ENCODE results near the gene EIF1.

EIF1 gene

GRCh38 chr17:41705271-41705991, 16.7 kb downstream of the EIF1 start:
- no peak for DNase-seq

DNA sequence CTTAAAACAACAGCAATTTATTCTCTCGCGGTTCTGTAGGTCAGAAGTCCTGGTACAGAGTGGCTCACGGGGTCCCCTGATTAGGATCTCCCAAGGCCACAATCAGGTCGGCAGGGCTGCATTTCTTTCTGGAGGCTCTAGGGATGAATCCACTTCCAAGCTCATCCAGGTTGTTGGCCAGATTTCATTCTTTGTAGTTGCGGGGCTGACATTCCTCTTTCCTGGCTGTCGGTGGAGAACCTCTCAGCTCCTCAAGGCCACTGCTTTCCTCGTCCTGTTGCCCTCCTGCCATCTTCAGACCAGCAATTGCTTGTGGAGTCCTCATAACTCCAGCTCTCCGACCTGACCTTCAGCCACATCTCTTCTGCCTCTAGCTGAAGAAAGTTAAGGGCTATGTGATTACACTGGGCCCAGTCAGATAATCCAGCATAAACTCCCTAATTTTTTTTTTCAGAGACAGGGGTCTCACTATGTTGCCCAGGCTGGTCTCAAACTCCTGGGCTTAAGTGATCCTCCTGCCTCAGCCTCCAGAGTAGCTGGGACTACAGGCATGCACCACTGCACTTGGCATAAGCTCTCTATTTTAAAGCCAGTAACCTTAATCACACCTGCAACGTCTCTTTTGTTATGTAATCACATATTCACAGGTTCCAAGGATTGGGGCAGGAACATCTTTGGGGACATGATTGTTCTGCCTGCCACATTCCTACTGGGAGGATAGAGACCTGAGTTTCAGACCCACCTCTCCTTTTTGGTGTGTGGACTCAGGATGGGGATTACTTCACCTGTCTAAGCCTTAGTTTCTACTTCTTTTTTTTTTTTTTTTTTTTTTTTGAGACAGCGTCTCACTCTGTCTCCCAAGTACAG, 19.4 kb downstream of the EIF1 start:
- DNase-seq: no peak

DNA sequence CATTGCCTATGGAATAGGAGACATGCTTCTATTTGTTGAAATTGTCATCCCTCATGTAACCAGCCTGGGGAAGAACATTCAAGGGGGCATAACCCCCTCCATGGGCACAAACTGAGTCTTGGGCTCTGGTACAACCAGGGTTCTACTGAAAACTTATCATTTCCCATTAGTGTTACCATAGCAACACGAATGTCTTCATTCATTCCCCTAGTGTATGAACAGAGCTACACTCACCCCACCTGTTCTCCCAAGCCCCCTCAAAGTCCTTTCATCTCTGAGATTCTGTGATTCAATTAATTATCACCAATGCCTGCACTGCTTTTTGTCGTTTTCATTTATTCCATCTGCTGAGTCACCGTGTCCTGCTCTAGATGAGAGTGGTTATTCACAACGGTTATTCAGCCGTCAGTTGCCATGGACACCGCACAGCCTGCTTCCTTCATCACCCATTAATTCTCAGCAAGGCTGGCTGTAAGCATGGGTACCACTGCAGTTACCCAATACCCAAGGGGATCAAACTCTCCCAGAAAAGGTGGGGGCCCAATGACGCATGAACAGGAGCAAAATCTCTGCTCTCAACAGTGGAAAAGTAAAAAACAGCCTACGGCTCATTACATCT, 21.9 kb downstream of the EIF1 start:
- no peak for DNase-seq

- no peak for DNase-seq
These were observed 23.1 kb downstream of the EIF1 start, which contains the start of gene GAST for GRCh38 chr17:41711669-41712400. GAST (plus strand) TSS chr17:41712331; CDS start chr17:41715437, 3,106 bp downstream.

GRCh38 chr17:41717408-41718286, 29.0 kb downstream of the EIF1 start:
- no peak for DNase-seq

- DNase-seq: no peak
These were observed 29.6 kb downstream of the EIF1 start for GRCh38 chr17:41718287-41718645.

- no peak for DNase-seq
These were observed 33.5 kb downstream of the EIF1 start for GRCh38 chr17:41722231-41722630.

DNA sequence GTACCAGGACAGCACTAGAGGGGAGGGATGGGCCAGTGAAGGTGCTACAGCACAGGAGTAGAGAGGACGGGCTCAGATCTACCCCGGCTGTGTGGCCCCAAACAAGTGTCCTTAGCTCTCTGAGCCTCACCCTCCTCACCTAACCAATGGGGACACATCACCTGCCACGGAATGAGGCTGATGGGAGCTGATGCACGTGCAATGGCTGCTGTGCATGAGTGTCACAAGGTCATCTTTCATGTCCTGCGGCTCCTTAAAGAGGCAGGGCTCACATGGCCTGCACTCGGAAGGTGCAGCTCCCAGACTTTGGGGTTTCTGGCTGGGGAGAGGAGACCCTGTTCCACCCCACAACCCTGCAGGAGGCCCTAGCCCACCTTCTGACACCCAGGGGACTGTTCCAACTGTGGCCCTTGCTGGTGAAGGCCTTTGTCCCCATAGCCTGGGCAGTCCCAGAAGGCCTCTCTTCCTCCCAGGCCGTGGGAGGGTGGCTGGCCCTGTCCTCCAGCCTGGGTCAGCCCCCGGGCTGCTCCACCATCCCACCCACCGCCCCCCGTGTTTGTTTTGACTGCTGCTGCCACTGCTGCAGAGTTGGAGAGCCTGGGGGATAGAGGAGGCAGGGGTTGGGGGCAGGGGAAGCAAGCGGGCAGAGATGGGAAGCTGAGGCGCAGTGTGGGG, 35.3 kb downstream of the EIF1 start:
- DNase-seq: no peak

- no peak for DNase-seq
These were observed 35.9 kb downstream of the EIF1 start for GRCh38 chr17:41724476-41725050.

DNA sequence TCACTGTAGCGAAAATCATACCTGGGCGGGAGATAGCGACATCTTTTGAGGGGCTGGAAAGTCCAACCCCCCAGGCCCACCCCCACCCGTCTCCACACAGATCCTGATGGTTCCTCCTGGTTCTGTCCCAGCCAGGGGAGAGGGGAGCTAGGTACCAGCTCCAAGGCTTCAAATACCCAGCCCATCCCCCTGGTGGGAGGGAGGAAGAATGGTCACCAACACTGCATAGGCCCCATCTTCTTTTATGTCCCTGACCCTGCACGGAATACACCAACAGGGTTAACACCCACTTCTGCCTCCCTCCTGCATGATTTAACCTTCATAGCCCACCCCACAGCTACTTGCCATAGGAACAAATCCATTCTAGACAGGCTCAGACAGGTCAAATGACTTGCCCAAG, 36.4 kb downstream of the EIF1 start:
- no peak for DNase-seq

- no peak for DNase-seq
These were observed 39.4 kb downstream of the EIF1 start for GRCh38 chr17:41728056-41728455.

DNA sequence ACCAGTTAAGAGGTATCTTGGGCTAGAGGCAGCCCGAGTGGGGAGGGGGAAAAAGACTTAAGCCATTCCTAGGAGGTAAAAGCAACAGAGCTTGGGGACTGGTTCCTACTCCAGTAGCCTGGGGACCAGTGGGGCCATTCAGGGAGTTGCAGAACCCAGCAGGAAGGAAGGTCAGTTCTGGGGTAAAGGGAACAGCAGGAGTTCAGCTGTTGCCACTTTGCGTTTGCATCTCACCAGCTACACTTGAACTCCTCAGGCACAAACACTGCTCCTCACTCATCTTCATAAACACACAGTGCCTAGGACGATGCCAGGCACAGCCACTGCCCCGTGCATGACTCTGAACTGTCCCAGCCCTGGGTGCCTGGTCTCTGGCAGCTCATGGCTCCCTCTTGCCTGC, 41.8 kb downstream of the EIF1 start:
- no peak for DNase-seq

- DNase-seq: no peak
These were observed 43.2 kb downstream of the EIF1 start for GRCh38 chr17:41731836-41732235.

- no peak for DNase-seq
These were observed 44.9 kb downstream of the EIF1 start for GRCh38 chr17:41733348-41734138.

DNA sequence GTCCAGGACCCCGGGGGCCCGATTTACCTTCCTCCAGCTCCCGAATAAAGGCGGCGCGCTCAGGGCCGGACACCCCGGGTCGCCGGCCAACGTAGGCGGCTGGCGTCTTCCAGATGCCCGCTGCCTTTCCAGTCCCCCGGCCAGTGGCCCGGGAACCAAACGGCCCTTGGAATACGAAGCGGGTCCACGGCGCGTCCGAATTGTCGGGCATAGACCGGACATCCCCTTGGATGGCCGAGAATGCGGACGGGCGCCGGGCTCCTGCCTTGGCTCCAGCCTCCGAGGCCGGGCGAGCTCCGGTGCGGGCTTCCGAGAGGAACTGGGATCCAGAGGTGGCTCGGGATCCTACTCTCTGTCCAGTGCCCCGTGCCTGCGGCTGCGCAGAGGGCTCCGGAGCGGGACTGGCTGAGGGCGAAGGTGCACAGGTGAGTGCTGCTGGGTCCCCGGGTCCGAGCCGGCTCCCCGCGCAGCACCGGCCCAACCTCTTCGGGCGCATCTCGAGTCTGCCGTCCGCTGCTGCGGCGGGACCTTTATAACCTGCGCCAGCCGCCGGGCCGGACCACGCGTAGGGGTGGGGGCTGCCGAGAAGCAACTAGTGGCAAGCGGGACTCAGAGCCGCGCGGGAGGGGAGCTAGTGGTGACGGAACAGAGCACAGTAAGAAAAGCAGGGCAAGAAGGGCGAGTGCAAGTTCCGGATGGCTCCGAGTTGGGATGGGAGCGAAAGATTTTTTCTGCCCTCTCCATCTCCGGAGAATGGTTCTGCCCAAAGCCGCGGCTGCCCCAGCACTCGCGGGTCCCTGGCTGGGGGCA, 45.7 kb downstream of the EIF1 start, which contains the start of gene HAP1:
Gene HAP1, minus strand, starts transcription at position 505 of the 810 bp plus-strand sequence. Its CDS starts 9 bp downstream, at position 496.
- no peak for DNase-seq

GRCh38 chr17:41734949-41735313, 46.2 kb downstream of the EIF1 start:
- DNase-seq: no peak

GRCh38 chr17:41735744-41736143, 47.1 kb downstream of the EIF1 start:
- no peak for DNase-seq

- no peak for DNase-seq
These were observed 48.4 kb downstream of the EIF1 start for GRCh38 chr17:41736983-41737679.

DNA sequence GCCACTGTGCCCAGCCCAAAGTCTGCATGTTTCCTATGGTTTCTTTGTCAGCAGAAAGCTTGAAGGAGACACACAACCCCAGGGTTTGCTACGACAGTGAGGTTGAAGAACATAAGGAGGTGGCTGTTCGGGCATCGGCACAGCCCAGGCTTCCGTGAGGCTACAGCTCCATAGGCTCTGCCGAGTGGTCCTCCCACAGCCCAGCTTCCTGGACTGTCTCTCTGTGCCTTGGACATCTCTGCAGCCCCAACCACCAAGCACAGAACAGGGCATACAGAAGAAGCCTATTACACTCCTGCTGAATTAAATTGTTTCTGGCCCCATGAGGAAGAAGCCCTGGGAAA, 49.0 kb downstream of the EIF1 start:
- no peak for DNase-seq

Measured in activated effector memory CD4-positive, alpha-beta T cell treated with Interleukin-2 at 50 U/mL for 16 hours (primary cell).